ENCODE measurements around the gene SPRR3.

The SPRR3 gene

DNA sequence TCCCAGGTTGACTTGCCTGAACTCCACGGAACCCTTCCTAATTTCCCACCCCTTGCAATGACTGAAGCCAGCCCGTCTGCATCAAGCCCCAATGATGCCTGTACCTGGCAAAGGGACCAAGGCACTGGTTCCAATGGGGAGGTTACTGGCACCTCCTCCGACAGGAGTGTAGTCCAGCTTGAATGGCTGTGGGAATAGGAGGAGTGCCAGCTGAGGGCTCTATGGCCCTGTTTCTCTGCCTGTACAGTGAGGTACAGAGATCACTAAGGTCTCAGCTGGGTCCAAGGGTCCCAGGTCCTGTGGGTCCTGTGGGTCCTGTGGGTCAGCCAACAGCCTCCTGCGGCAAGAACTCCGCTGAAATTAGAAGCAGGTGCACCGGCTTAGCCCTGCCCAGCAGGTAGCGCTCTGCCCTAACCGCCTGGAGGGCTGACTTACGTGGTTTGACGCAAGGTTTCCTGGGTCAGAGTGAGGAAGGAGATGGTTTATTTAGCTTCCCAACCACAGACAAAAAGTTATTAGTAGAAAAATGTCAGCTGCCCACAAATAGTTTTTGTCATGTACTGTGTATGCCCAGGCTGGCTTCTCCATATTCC is 41.0 kb upstream of the SPRR3 start:
- no peaks in the 10 kb centered on the region for H3K79me2 ChIP-seq (ENCODE audit: insufficient read depth, low read length)
- H3K36me3 ChIP-seq (ENCODE audit: insufficient read depth, low read length), result no peaks in the 10 kb centered on the region
- H3K9me3 ChIP-seq (ENCODE audit: low read length), result no peaks in the 10 kb centered on the region
- H3K9me2 ChIP-seq (ENCODE audit: low read depth, low read length), result no peaks in the 10 kb centered on the region
- no peak overlapping the region for H3K27ac ChIP-seq (ENCODE audit: low read depth, low read length, poor library complexity, severe bottlenecking)
- no peaks in the 10 kb centered on the region for H4K20me1 ChIP-seq (ENCODE audit: insufficient read depth, low read length)
- H3K4me1 ChIP-seq (ENCODE audit: insufficient read depth, low read length, severe bottlenecking), result no peaks in the 10 kb centered on the region
- no peaks in the 10 kb centered on the region for H3F3A ChIP-seq (ENCODE audit: insufficient read depth, low read length)
- H3K27me3 ChIP-seq (ENCODE audit: insufficient read depth, low read length), result no peaks in the 10 kb centered on the region
- TF ChIP-seq, protein P1, sequence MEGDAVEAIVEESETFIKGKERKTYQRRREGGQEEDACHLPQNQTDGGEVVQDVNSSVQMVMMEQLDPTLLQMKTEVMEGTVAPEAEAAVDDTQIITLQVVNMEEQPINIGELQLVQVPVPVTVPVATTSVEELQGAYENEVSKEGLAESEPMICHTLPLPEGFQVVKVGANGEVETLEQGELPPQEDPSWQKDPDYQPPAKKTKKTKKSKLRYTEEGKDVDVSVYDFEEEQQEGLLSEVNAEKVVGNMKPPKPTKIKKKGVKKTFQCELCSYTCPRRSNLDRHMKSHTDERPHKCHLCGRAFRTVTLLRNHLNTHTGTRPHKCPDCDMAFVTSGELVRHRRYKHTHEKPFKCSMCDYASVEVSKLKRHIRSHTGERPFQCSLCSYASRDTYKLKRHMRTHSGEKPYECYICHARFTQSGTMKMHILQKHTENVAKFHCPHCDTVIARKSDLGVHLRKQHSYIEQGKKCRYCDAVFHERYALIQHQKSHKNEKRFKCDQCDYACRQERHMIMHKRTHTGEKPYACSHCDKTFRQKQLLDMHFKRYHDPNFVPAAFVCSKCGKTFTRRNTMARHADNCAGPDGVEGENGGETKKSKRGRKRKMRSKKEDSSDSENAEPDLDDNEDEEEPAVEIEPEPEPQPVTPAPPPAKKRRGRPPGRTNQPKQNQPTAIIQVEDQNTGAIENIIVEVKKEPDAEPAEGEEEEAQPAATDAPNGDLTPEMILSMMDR (IDR thresholded peaks at IDR 0.05; ENCODE audit: low read length), result peak; percentile 50
- TF ChIP-seq EZH2 (IDR thresholded peaks at IDR 0.05; ENCODE audit: borderline replicate concordance, low read length), result no peak
- H3K4me3 ChIP-seq (ENCODE audit: low read depth, low read length, poor library complexity, severe bottlenecking), result no peak overlapping the region
- no peak overlapping the region for H3K9ac ChIP-seq (ENCODE audit: low read length)
- H3K4me2 ChIP-seq (ENCODE audit: low read length), result no peak overlapping the region
- no peak overlapping the region for H2AFZ ChIP-seq (ENCODE audit: low read length)

DNA sequence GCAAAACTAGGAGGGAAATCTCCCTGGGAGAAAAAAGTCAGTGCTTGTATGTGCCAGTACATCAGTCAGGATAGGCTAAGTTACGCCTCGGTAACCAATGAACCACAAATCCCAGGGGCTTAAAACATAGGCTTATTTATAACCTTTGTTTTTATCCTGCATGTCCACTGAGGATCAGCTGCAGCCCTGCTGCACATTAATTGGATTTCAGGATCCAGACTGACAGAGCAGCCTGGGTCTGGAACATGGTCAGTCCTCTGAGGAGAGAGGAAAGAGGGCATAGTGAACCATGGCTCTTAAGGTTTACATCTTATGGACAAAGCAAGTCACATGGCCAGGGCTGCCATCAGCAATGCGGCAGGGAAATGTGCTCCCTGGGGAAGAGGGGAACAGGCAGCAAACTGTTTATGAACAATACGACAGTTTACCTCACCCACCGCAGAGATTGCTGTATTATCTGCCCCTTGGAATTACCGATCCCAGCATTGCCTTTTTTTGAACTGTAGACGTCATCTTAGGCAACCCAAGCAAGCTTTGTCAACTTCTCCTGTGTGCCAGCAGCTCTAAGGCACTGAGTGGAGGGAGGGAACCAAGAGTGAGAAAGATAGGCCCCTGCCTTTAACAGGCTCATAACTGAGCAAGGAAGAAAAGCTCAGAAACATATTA is 40.2 kb upstream of the SPRR3 start:
- no peak overlapping the region for H3K27ac ChIP-seq (ENCODE audit: low read depth, low read length, poor library complexity, severe bottlenecking)
- no peak overlapping the region for H2AFZ ChIP-seq (ENCODE audit: low read length)

DNA sequence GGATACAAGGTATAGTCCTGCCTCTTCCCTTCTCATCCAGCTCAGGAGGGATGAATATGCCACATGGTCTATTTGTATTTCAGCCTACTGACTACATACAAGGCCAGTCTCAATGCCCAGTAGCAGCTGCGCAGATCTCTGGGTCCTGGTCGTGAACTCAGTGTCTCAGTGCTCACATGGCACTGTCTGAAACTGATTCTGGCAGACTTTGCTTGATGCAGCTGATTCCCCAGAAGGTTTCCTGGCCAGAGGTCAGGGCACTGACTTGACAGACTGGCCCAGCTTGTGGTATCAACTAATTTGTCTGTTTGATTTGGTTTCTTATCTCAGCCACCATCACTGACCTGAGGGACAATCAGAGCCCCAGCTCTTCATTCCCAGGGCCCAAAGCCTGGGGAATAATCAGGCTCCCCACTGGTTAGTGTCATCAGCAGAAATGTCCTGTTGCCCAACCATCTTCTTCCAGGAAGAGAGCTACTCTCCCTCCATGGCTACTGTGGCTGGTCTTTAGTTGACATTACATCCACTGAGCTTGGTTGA is 38.6 kb upstream of the SPRR3 start:
- Histone ChIP-seq H3K27me3 (ENCODE audit: insufficient read depth, low read length) (no peaks in the 10 kb centered on the region), H3K9ac (ENCODE audit: low read length) (no peak overlapping the region), H2AFZ (ENCODE audit: low read length) (no peak overlapping the region), H3K27ac (ENCODE audit: low read depth, low read length, poor library complexity, severe bottlenecking) (no peak overlapping the region), H3F3A (ENCODE audit: insufficient read depth, low read length) (no peaks in the 10 kb centered on the region), H3K36me3 (ENCODE audit: insufficient read depth, low read length) (no peaks in the 10 kb centered on the region), H3K9me2 (ENCODE audit: low read depth, low read length) (no peaks in the 10 kb centered on the region), H3K4me1 (ENCODE audit: insufficient read depth, low read length, severe bottlenecking) (no peaks in the 10 kb centered on the region), H3K4me2 (ENCODE audit: low read length) (no peak overlapping the region), H3K9me3 (ENCODE audit: low read length) (no peaks in the 10 kb centered on the region), H3K4me3 (ENCODE audit: low read depth, low read length, poor library complexity, severe bottlenecking) (no peak overlapping the region), H4K20me1 (ENCODE audit: insufficient read depth, low read length) (no peaks in the 10 kb centered on the region), H3K79me2 (ENCODE audit: insufficient read depth, low read length) (no peaks in the 10 kb centered on the region)
- no peak for TF ChIP-seq EZH2 (IDR thresholded peaks at IDR 0.05; ENCODE audit: borderline replicate concordance, low read length)
- TF ChIP-seq, protein P1 (IDR thresholded peaks at IDR 0.05; ENCODE audit: low read length), result no peak

More for the DNA sequence above, 40.2 kb upstream of the SPRR3 start:
- Histone ChIP-seq H3K79me2 (ENCODE audit: insufficient read depth, low read length) (no peaks in the 10 kb centered on the region), H3K27me3 (ENCODE audit: insufficient read depth, low read length) (no peaks in the 10 kb centered on the region), H3K9ac (ENCODE audit: low read length) (no peak overlapping the region), H3K4me1 (ENCODE audit: insufficient read depth, low read length, severe bottlenecking) (no peaks in the 10 kb centered on the region), H3K36me3 (ENCODE audit: insufficient read depth, low read length) (no peaks in the 10 kb centered on the region), H4K20me1 (ENCODE audit: insufficient read depth, low read length) (no peaks in the 10 kb centered on the region), H3K9me2 (ENCODE audit: low read depth, low read length) (no peaks in the 10 kb centered on the region), H3K9me3 (ENCODE audit: low read length) (no peaks in the 10 kb centered on the region), H3K4me2 (ENCODE audit: low read length) (no peak overlapping the region), H3F3A (ENCODE audit: insufficient read depth, low read length) (no peaks in the 10 kb centered on the region), H3K4me3 (ENCODE audit: low read depth, low read length, poor library complexity, severe bottlenecking) (no peak overlapping the region)
- TF ChIP-seq, protein P1 (IDR thresholded peaks at IDR 0.05; ENCODE audit: low read length), result no peak
- no peak for TF ChIP-seq EZH2 (IDR thresholded peaks at IDR 0.05; ENCODE audit: borderline replicate concordance, low read length)

All from OCI-LY1 (cell line).